ENCODE measurements around the gene PHKG1. TPM values are rescaled to one million over a fixed set of nuclear protein-coding genes. Genes with fewer than 3 reads are reported as not detected.
"Not testable (repeated sequence)": the region's sequence is repeated elsewhere in the genome, so short reads cannot be mapped to it uniquely, and the experiment has no call there.

Gene PHKG1
- total RNA-seq, 2 donors from 2014 or later: 1.6 to 6.2 TPM

GRCh38 chr7:56045758-56046157, 47.0 kb downstream of the PHKG1 start:
- not testable (repeated sequence) for H3K4me3 Mint-ChIP-seq; H3K9me3 Mint-ChIP-seq; ATAC-seq; H3K27ac Mint-ChIP-seq; H3K36me3 Mint-ChIP-seq; H3K27me3 Mint-ChIP-seq; H3K4me1 Mint-ChIP-seq (ENCODE audit: low read depth in 2 of 2); DNase-seq (ENCODE audit: low spot score)

- no peaks in the 10 kb centered on the region for H3K27me3 Mint-ChIP-seq
- no peaks in the 10 kb centered on the region for H3K4me1 Mint-ChIP-seq (ENCODE audit: low read depth in 2 of 2)
- DNase-seq (ENCODE audit: low spot score): no peak
- no peaks in the 10 kb centered on the region for H3K36me3 Mint-ChIP-seq
- no peaks in the 10 kb centered on the region for H3K9me3 Mint-ChIP-seq
- no peak overlapping the region for H3K4me3 Mint-ChIP-seq
- no peak overlapping the region for H3K27ac Mint-ChIP-seq
- ATAC-seq: no peak
Measured at GRCh38 chr7:56040730-56041129, 52.0 kb downstream of the PHKG1 start.

DNA sequence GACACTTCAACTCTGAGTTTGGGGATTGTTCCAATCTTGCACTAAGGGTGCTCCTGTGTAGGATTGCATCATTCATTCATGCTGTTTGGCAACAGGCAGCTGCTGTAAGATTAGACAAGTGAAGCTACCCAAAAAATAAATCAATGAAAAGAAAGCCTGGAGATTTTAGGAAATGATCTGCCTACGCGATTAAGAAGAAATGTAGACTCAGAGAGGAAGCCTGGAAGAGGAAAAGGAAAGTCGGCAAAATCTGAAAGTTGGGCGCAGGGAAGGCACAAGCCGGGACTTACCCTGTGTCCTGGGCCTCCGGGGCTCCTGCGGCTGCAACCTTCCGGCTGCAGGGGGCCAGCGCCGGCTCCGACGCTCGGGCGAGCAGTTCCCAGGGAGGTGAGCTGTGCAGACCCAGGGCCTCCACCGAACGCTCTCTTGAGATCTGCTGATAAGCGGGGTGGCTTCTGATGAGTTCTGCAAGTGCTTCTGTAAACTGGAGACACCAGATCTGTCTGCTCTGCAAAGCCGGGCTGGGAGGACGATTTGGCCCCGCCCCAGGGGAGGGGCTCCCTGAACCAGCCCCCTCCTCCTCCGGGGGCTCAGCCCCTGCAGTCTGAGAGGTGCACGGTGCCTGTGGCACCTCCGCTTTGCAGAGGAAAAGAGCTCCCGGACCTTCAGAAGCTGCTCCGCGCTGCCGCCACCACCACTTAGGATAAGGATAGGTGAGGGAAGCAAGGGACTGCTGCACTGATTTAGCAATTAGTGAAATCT, 58.9 kb downstream of the PHKG1 start:
- Mint-ChIP-seq H3K9me3 (no peaks in the 10 kb centered on the region), H3K4me3 (peak overlapping the region; percentile 91), H3K27ac (peak overlapping the region; percentile 43 to 72), H3K4me1 (ENCODE audit: low read depth in 2 of 2) (peaks cover 4 to 6% of the 10 kb centered on the region in 2 donors), H3K36me3 (no peaks in the 10 kb centered on the region), H3K27me3 (no peaks in the 10 kb centered on the region)
- peak; percentile 93 for ATAC-seq
- peak; percentile 64 for DNase-seq (ENCODE audit: low spot score)

GRCh38 chr7:56032578-56032977, 60.2 kb downstream of the PHKG1 start:
- H3K9me3 Mint-ChIP-seq; DNase-seq (ENCODE audit: low spot score); H3K27ac Mint-ChIP-seq: not testable (repeated sequence)

DNA sequence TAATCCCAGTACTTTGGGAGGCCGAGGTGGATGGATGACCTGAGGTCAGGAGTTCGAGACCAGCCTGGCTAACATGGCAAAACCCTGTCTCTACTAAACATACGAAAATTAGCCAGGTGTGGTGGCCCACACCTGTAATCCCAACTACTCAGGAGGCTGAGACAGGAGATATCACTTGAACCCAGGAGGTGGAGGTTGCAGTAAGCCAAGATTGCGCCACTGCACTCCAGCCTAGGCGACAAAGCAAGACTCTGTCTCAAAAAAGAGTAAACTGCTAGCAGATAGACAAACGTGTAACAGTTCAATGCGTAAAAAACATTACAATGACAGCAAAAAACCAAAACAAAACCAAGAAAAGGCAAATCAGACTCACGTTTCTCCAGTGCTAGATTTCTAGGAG, 61.2 kb downstream of the PHKG1 start:
- H3K9me3 Mint-ChIP-seq; H3K4me1 Mint-ChIP-seq (ENCODE audit: low read depth in 2 of 2); ATAC-seq; DNase-seq (ENCODE audit: low spot score); H3K36me3 Mint-ChIP-seq; H3K27me3 Mint-ChIP-seq: not testable (repeated sequence)
- Mint-ChIP-seq H3K4me3 (peak overlapping the region; percentile 16), H3K27ac (peak overlapping the region in 1 of 2 donors; percentile 3)

More at GRCh38 chr7:56032578-56032977, 60.2 kb downstream of the PHKG1 start:
- H3K27me3 Mint-ChIP-seq; H3K4me3 Mint-ChIP-seq; H3K36me3 Mint-ChIP-seq; ATAC-seq; H3K4me1 Mint-ChIP-seq (ENCODE audit: low read depth in 2 of 2): not testable (repeated sequence)

- H3K36me3 Mint-ChIP-seq: no peaks in the 10 kb centered on the region
- H3K27me3 Mint-ChIP-seq: no peaks in the 10 kb centered on the region
- no peak overlapping the region for H3K27ac Mint-ChIP-seq
Measured at GRCh38 chr7:56030340-56030739, 62.4 kb downstream of the PHKG1 start.

More at GRCh38 chr7:56030340-56030739, 62.4 kb downstream of the PHKG1 start:
- ATAC-seq: no peak
- Mint-ChIP-seq H3K4me3 (no peak overlapping the region), H3K4me1 (ENCODE audit: low read depth in 2 of 2) (peaks cover 4 to 6% of the 10 kb centered on the region in 2 donors), H3K9me3 (no peaks in the 10 kb centered on the region)
- no peak for DNase-seq (ENCODE audit: low spot score)

Other genes with a start within 250 kb of the PHKG1 start
- not detected for gene SEPTIN14, start 230.2 kb downstream of the PHKG1 start, total RNA-seq
- 1 to 10 TPM; 1.4 to 3.6 TPM for gene ZNF713, start 205.5 kb downstream of the PHKG1 start, total RNA-seq
- gene MRPS17, start 141.1 kb downstream of the PHKG1 start, total RNA-seq: 10 to 100 TPM; 20.9 to 28.7 TPM
- 10 to 100 TPM; 22.1 to 29.0 TPM for gene NIPSNAP2, start 128.4 kb downstream of the PHKG1 start, total RNA-seq
- 10 to 100 TPM in 1 of 2 donors, 1 to 10 TPM in 1; 9.3 to 28.8 TPM for gene PSPH, start 41.5 kb downstream of the PHKG1 start, total RNA-seq
- 100 to 1,000 TPM; 188 to 277 TPM for gene CCT6A, start 41.2 kb downstream of the PHKG1 start, total RNA-seq
- gene SUMF2, start 28.7 kb downstream of the PHKG1 start, total RNA-seq: 100 to 1,000 TPM; 101 to 117 TPM
- gene CHCHD2, start 13.5 kb upstream of the PHKG1 start, total RNA-seq: 100 to 1,000 TPM; 419 to 616 TPM
- gene NUPR2, start 23.5 kb upstream of the PHKG1 start, total RNA-seq: not detected